Epithelial cell of proximal tubule (primary cell): ENCODE data around the gene OSBPL2. TPM values are rescaled to one million over a fixed set of nuclear protein-coding genes. Genes with fewer than 3 reads are reported as not detected.

Source experiments
- DNase-seq: peaks from one replicate; pipeline ENCODE4 v3.0.0-alpha.2; 2011; ENCODE audit warnings: low read depth
- H3K4me3 ChIP-seq: 2 replicates; pipeline ENCODE4 v1.5.1; 2011; ENCODE audit warnings: low read depth, mild to moderate bottlenecking, low read length
- CTCF ChIP-seq: conservative IDR thresholded peaks from 2 replicates; pipeline ENCODE4 v1.5.1; 2012; ENCODE audit warnings: low read depth, mild to moderate bottlenecking, low read length
- total RNA-seq: library from RNA; depleted of rRNA; stranded (reverse); fragments of >200 nt; gene quantifications from 2 replicates; pipeline ENCODE4 v1.2.3, GENCODE V29; 2015

The OSBPL2 gene
- total RNA-seq, 1 donor from 2014 or later = 20.6 TPM

GRCh38 chr20:62326959-62327725, 88.8 kb downstream of the OSBPL2 start:
- no peak overlapping the region for H3K4me3 ChIP-seq
- TF ChIP-seq CTCF = no peak
- DNase-seq = no peak

- no peak overlapping the region for H3K4me3 ChIP-seq
- no peak for TF ChIP-seq CTCF
- DNase-seq = no peak
These were observed 89.6 kb downstream of the OSBPL2 start for GRCh38 chr20:62327726-62328495.

- DNase-seq = no peak
- H3K4me3 ChIP-seq = no peak overlapping the region
- no peak for TF ChIP-seq CTCF
These were observed 90.5 kb downstream of the OSBPL2 start for GRCh38 chr20:62328684-62329388.

GRCh38 chr20:62329389-62330377, 91.4 kb downstream of the OSBPL2 start:
- no peak for TF ChIP-seq CTCF
- H3K4me3 ChIP-seq = no peak overlapping the region
- DNase-seq = no peak

- no peak overlapping the region for H3K4me3 ChIP-seq
- no peak for TF ChIP-seq CTCF
- DNase-seq = no peak
These were observed 92.4 kb downstream of the OSBPL2 start for GRCh38 chr20:62330576-62331317.

- no peak for TF ChIP-seq CTCF
- no peak overlapping the region for H3K4me3 ChIP-seq
- no peak for DNase-seq
These were observed 93.0 kb downstream of the OSBPL2 start for GRCh38 chr20:62331347-62331746.
